Measurements from ENCODE around the gene ABLIM2. TPM values are rescaled to one million over a fixed set of nuclear protein-coding genes. Genes with fewer than 3 reads are reported as not detected.

ABLIM2 gene
- total and polyA plus RNA-seq, 2 of the 8 experiments (the other 6 are each of a cell fraction or from before 2014, with no cell fraction given): 2.8 to 3.0 TPM

DNA sequence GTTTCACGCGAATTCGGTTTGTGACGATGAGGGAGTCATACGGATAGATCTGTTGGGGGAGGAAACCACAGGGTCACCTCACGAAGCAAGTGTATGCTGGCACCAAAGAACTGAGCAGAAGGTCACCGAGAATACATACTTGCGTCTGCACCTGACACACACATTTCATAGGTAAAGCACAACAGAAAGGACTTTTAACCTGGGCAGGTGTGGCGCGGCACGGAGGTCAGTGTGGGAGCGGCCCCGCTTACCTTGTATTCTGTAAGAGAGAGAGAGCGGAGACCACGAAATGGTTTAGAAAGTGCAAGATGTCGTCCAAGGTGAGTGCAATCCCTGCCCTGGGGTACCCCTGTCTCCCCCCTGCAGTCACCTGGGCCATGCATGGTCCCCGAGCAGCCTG, 175.3 kb downstream of the ABLIM2 start:
- Histone ChIP-seq H2BK12ac (ENCODE audit: low read depth, low read length) (no peak overlapping the region), H4K91ac (replicated peaks; ENCODE audit: insufficient read length, low read length) (no peak overlapping the region), H3K79me2 (ENCODE audit: control insufficient read depth in 1 of 2, insufficient read depth in 2 of 2, low read length in 2 of 2) (no peaks in the 10 kb centered on the region), H3K18ac (ENCODE audit: extremely low read depth, low read length) (no peak overlapping the region), H2BK20ac (ENCODE audit: low read length) (no peak overlapping the region), H2AFZ (ENCODE audit: low read length) (no peak overlapping the region), H3K9ac (replicated peaks in 1 of 4; ENCODE audit: extremely low read depth in 1 of 4, low read depth in 3 of 4, low read length in 3 of 4) (no peak overlapping the region), H3K23ac (ENCODE audit: insufficient read length) (no peak overlapping the region), H3K56ac (replicated peaks; ENCODE audit: insufficient read length, low read depth, low read length) (no peak overlapping the region), H4K5ac (ENCODE audit: insufficient read length, low read depth, low read length) (no peak overlapping the region), H2AK5ac (ENCODE audit: low read depth, low read length) (no peak overlapping the region), H3K14ac (ENCODE audit: insufficient read length) (no peak overlapping the region), H3K4me1 (replicated peaks in 1 of 4; ENCODE audit: control insufficient read depth in 3 of 4, insufficient read depth in 4 of 4, low read length in 3 of 4) (peaks cover 3 to 22% (median 15%) of the 10 kb centered on the region in 4 experiments), H3K4me3 (ENCODE audit: extremely low read depth in 1 of 4, insufficient read depth in 2 of 4, low read depth in 3 of 4, low read length in 4 of 4) (no peak overlapping the region), H4K20me1 (replicated peaks in 1 of 2; ENCODE audit: control insufficient read depth in 1 of 2, insufficient read depth in 2 of 2, low read length in 2 of 2) (no peaks in the 10 kb centered on the region), H3K4me2 (ENCODE audit: insufficient read depth in 1 of 2, low read depth in 2 of 2, low read length in 2 of 2) (no peak overlapping the region), H2BK15ac (ENCODE audit: low read length) (peak overlapping the region; percentile 65; the same call in 1 of the 2 replicates), H3K9me3 (ENCODE audit: insufficient read depth in 2 of 2, low read depth in 1 of 2, low read length in 1 of 2) (no peaks in the 10 kb centered on the region), H3K27me3 (replicated peaks in 1 of 4; ENCODE audit: control insufficient read depth in 3 of 4, extremely low read depth in 1 of 4, insufficient read depth in 3 of 4, low read length in 3 of 4) (no peaks in the 10 kb centered on the region), H3K4ac (replicated peaks; ENCODE audit: insufficient read length, low read depth, low read length) (no peak overlapping the region), H4K8ac (ENCODE audit: extremely low read depth, insufficient read depth, low read length) (no peak overlapping the region; the same call in none of the 2 replicates), H3K23me2 (ENCODE audit: low read depth, low read length) (no peaks in the 10 kb centered on the region), H2BK5ac (ENCODE audit: low read depth, low read length) (no peak overlapping the region), H3K79me1 (ENCODE audit: low read depth, low read length) (no peaks in the 10 kb centered on the region), H3K27ac (ENCODE audit: low read depth, low read length) (no peak overlapping the region), H3K36me3 (ENCODE audit: control insufficient read depth in 2 of 4, insufficient read depth in 4 of 4, low read length in 3 of 4) (no peaks in the 10 kb centered on the region), H2BK120ac (replicated peaks; ENCODE audit: low read depth, low read length) (no peak overlapping the region)
- FAIRE-seq (no peak), DNase-seq (ENCODE audit: low read depth in 1 of 2, low spot score in 2 of 2) (no peak)
- ChIA-PET CTCF (ENCODE audit: partially characterized antibody) (interaction anchor here (1.0 to 7.4 kb wide), 5 partner anchors 10 to 221 kb away, joined by 3 to 38 read pairs (median 35); partner anchors contain the start of gene AFAP1), POLR2A (ENCODE audit: partially characterized antibody) (interaction anchor here (0.8 kb wide), 2 partner anchors 44 to 88 kb away, joined by 3 read pairs; partner anchors contain the start of gene AFAP1)
- WGBS, 2 experiments (ENCODE audit: extremely low coverage in 1 of 2, insufficient coverage in 1 of 2, insufficient read length in 1 of 2, insufficient replicate concordance in 2 of 2, low coverage in 1 of 2, low lambda C conversion rate in 2 of 2, missing lambda C conversion rate in 1 of 2): 91% methylated on average over 17 of the region's 17 CpGs; no CpG with 5 or more reads in 1 of the 2 experiments
- TF ChIP-seq GABPA (IDR thresholded peaks at IDR 0.05; ENCODE audit: borderline replicate concordance, insufficient read depth, low read length): no peak
- no peak for TF ChIP-seq POLR2A (IDR thresholded peaks at IDR 0.05; ENCODE audit: control extremely low read depth in 1 of 2, low read depth in 2 of 2, low read length in 2 of 2)
- TF ChIP-seq USF2 (IDR thresholded peaks at IDR 0.05; ENCODE audit: low read length): no peak
- TF ChIP-seq SP2 (IDR thresholded peaks at IDR 0.05; ENCODE audit: low read length): no peak
- no peak for TF ChIP-seq EGR1 (IDR thresholded peaks at IDR 0.05; ENCODE audit: borderline replicate concordance, low read depth, low read length)
- TF ChIP-seq RFX5 (IDR thresholded peaks at IDR 0.05; ENCODE audit: borderline replicate concordance, low read depth, low read length): no peak
- TF ChIP-seq TBP (IDR thresholded peaks at IDR 0.05; ENCODE audit: low read depth, low read length): no peak
- no peak for TF ChIP-seq BACH1 (IDR thresholded peaks at IDR 0.05; ENCODE audit: low read length)
- no peak for TF ChIP-seq TAF7 (optimal IDR thresholded peaks at IDR 0.05; ENCODE audit: borderline replicate concordance, low read depth, low read length)
- TF ChIP-seq ATF2 (IDR thresholded peaks at IDR 0.05; ENCODE audit: low read length): no peak
- TF ChIP-seq SAP30 (IDR thresholded peaks at IDR 0.05; ENCODE audit: insufficient read depth, insufficient replicate concordance, low read length): no peak
- TF ChIP-seq SP1 (IDR thresholded peaks at IDR 0.05; ENCODE audit: low read depth, low read length): no peak

Data from H1 (cell line).